Dedifferentiated amniotic fluid mesenchymal stem cell (primary cell): ENCODE measurements around the gene RALGAPB.

Experiments used
- DNase-seq: peaks from one replicate; pipeline ENCODE4 v3.0.0-alpha.2; 2016; ENCODE audit errors: extremely low spot score

Gene RALGAPB

GRCh38 chr20:38610521-38610920, 137.9 kb downstream of the RALGAPB start:
- no peak for DNase-seq

DNA sequence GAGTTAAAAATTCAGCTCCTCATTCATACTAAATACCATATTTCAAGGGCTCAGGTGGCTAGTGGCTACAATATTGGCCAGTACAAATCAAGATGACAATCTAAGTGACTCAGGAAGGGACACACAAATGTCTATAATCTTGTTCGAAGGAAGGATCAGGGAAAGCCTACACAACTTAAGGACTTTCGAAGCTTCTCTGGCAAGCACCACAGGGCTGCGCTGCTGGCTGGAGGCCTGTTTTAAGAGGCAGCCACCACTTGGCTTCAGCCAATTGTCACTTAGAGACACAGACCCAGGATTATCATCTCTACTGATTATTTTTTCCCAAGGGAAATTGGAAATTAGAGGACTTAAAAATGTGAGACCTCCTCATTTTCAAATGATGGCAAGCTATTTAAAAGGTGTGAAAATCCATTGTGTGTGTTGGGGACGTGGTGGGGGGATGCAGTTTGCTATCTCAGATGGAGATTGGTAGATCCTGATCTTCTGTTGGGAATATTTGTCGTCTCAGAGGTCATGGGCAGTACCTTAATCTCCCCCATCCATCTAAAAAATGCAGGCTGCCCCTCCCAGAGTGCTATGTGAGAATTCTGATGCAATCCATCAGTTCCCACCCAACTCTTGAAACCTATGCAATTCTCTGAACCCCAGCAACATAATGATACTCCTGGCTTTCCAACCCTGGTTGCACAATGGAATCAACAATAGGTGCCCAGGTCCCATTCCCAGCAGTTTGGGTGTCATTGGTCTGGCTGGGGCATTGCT, 140.3 kb downstream of the RALGAPB start:
- DNase-seq = no peak

DNA sequence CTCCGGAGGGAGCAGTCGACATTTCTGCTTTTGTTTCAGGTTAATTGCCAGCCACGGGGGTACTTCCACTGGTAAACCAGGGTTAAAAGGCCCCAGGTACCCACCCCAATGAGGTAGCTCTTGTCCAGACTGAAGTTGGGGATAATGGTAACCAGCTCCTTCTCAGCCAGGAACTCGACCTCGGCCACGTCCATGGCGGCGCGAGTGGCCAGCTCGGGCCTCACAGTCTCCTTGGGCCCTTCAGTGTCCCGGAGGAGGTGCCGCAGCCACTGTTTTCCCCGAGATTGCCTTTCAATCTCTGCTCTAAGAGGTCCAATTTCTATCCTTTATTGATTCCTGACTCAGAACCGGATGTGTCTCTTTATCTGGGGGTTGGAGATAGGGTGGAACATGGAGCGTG, 142.6 kb downstream of the RALGAPB start:
- no peak for DNase-seq

DNA sequence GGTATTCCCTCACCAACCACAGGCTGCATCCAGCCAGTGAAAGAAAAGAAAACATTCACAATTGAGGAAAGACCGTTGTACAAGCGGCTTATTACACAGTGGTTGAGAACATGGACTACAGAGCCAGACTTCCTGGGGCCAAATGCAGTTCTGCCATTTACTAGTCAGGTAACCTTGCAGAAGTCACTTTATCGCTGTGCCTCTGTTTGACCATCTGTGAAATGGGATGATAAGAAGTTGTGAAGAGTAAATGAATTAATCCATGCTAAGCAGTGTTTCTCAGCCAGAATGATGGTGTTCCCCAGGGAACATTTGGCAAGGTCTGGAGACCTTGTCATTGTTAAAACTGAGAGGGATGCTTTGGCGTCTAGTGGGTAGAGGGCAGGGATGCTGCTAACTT, 143.8 kb downstream of the RALGAPB start:
- DNase-seq = no peak

DNA sequence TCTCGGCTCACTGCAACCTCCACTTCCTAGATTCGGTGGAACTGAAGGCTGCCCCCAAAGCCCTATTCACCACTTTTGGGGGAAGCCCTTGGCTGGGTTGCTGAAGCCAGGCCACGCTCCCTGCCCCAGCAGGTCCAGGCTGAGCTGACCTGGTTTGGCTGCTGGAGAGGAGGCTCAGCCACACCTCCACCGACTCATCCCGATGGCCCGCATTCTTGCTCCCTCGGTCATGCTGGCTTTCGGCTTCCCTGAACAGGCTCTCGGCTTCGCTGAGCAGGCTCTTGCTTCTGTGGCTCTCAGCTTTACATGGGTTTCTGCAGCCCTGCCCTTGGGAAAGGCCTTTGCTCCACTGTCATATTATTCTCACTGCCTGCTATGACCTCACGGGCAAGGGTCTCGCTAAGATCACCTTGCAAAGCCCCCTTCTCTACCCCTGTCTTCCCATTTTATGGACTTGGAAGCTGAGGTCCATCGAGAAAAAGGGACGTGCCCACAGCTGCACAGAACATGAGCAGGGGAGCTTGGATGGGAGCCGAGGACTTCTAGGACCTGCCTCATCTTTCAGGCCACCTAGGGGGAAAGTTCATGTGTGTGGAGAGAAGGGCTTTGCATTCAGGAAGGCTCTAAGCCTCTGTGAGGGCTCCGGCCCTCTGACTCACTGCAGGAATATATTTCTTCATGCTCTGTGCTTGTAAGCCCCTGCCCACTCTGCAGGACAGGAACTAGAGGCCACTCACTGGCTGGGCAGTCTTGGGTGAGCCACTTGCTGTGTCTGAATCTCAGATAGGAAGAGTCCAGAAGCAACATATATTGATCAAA, 144.6 kb downstream of the RALGAPB start:
- no peak for DNase-seq

DNA sequence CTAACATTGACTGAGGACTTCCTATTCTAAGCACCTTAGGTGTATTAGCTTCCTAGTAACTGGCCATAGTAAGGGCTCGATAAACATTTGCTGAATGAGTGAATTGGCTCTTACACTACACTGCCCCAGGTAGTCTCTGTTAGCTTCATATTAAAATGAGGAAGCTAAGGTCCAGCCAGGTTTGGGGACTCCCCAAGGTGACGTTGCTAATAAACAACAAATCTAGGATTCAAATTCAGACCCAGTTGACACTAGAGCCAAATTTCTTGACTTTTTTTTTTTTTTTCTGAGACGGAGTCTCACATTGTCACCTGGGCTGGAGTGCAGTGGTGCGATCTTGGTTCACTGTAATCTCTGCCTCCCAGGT, 145.2 kb downstream of the RALGAPB start:
- no peak for DNase-seq

GRCh38 chr20:38620441-38620840, 147.8 kb downstream of the RALGAPB start:
- DNase-seq = no peak

- no peak for DNase-seq
These were observed 150.4 kb downstream of the RALGAPB start for GRCh38 chr20:38623061-38623460.

DNA sequence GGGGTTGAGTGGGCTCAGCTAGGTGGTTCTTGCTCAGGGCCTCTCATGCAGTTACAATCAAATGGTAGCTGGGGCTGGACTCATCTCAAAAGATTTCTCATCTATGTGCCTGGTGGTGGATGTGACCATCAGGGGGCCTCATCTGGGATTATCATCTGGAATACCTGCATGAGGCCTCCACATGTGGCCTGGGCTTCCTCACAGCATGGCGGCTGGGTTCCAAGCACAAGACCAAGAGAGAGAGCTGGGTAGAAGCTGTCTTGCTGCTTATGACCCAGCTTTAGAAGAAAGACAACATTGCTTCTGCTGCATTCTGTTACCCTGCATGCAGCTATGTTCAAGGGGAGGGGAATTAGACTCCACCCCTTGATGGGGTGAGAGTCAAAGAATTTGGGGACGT, 151.4 kb downstream of the RALGAPB start:
- no peak for DNase-seq

DNA sequence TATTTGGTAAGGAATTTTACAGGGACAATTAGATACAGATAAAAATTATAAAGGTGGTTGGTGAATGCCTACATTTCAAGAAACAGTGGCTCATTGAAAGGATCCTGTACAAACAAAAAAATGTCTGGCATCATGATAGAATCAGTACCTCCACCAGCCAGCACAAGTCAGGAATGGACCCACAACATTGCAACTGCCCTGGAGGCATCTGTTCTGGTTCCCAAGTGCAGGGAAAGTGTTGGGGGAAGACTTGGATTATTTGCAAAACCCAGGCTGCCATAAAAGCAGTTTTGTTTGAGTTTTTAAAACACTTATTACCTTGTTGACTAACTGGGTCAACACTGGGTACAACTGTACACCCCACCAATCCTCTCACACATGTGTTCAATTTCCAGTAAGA, 153.3 kb downstream of the RALGAPB start:
- DNase-seq = no peak

GRCh38 chr20:38626921-38627659, 154.4 kb downstream of the RALGAPB start:
- no peak for DNase-seq
